Measurements from ENCODE around the gene SPANXD.
"Not testable (repeated sequence)": the region's sequence is repeated elsewhere in the genome, so short reads cannot be mapped to it uniquely, and the experiment has no call there.

SPANXD gene, protein sequence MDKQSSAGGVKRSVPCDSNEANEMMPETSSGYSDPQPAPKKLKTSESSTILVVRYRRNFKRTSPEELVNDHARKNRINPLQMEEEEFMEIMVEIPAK

DNA sequence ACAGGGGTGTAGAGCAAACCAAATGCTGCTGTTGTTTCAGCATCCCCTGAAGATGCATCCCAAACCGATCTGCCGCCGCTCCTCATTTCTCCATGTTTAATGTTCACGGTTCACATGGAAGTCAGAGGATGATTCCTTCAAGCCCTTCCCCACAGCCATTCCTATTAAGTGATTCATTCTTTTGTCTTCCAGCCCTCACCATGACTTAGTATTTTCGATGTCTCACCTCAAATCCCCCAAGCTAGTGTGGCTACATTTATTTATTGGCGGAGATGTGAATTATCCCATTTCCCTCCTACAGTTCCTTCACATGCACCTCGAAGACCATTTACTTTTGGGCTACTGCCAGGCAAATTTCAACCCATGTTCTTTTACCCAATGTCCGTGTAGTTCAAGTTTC lies at the start of gene SPANXD:
SPANXD (minus strand) TSS at position 101 of the 400 bp plus-strand sequence. CDS start 334 bp downstream, outside the sequence.
- not testable (repeated sequence) for DNase-seq

DNA sequence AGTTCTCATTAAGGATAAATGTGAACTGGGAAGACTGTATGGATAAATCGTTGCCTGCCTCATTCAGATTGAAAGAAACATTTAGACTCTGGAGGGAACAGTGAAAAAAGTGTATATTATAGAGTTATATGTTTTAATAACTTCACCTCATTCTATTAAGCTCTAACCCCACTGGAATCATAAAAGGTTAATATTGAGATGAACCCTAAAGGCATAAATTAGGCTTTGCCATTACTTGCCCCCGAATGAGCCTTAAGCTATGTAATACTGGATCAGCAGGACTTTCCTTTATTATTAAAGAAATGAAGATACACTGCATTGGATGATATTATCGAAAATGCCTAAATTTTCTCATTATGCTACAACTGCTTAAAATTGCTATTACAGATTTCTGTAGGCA lies 44.1 kb upstream of the SPANXD start:
- no peak for DNase-seq

DNA sequence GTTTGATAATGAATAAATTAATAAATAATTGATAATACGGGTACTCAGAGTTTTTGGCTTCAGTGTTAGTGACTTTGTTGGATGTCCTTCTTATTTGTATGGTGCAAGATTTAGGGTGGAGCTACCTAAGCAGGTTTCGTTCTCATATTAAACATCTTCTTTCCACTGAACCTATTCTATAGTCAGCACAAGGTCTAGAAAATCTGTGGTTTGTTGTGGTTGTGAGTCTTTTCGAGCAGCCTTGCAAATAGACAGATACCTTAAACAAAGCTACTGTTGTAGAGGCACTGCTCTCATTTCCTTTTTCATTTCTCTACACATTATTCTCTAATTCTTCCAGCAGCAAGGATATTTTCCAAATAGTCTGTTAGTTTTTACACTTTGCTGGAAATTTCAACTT lies 38.1 kb upstream of the SPANXD start:
- DNase-seq = no peak

DNA sequence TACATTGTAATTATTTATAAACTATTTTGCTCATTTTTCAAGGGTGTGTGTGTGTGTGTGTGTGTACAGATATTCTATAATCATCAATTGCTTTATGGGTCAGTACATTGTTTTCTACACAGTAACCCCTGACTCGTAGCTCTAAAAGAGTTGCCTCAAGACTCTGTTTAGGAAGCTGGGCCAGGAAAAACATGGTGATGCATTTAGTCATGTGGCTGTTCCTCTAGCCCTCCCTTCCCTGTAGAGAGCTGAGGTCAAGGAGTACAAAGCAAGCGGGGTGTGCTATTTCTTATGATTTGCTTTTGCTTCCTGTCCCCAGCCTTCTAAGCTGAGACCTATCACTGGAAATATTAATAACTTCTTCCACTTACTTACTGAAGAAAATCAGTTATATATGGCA lies 34.8 kb upstream of the SPANXD start:
- DNase-seq = no peak

DNA sequence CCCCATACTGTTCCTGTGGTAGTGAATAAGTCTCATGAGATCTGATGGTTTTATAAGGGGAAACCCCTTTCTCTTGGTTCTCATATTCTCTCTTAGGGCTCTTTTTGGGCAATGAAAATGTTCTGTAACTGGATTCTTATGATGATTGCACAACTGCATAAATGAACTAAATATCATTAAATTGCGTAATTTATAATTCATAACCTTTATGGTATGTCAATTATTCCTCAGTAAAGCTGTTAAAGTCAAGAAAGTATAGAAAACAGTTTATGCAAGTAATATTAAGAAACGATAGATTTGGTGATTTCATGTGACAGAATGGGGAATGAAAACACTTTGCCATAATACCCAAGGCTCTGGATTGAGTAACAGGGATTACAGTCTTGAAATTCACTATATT lies 33.5 kb upstream of the SPANXD start:
- DNase-seq = no peak

DNA sequence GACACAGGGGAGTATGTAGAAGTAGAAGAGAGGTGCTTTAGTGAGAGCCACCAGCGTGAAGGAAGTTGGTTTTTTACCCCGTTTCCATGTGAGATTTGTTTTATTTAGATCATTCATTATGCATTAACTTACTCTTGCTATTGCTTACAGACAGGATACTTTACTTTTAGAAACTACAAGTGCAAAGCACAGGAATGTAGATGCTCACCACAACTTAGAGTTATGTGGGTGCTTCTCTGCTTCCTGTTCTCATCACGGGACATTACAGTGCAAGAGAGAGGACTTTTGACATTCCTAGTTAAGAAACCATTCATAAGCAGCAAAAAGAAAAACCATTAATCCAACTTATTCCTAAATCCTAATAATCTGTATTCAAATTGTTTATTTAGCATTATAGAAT lies 25.6 kb upstream of the SPANXD start:
- DNase-seq = no peak

DNA sequence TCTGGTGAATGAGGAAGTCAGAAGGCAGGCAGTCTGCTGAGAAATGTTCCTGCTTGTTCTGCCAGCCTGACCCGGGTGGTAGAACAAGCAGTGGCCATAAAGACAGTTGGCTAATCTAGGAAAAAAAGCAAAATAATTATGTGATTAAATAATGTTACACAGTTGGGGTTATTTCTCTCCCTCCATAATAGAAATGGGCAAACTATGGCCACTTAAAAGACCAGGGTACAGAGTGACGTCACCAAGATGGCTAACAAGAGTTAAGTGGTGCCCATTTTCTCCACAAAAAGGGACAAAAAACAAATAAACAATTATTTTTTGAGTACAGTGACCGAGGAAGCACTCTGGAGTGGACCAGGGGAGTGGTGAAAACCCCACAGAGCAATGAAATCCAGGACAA lies 16.1 kb upstream of the SPANXD start:
- DNase-seq = no peak

DNA sequence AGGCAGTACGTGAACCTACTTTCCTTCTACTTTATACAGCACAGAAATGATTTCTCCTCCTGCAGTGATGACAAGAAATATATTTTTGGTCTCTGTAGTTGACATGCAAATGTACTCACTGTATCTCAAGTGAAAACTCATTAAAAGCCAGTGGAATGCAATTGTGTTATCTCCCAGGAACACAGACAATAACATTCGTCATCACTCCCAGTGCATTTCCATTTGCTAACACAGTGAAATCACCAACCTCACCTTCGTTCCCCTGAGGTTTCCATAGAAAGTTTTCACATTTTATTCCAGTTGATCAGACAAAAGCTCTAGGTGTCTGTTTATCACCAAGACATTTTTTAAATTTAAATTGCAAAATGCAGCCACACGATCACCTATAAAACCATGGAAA lies 2.5 kb upstream of the SPANXD start:
- DNase-seq = no peak

DNA sequence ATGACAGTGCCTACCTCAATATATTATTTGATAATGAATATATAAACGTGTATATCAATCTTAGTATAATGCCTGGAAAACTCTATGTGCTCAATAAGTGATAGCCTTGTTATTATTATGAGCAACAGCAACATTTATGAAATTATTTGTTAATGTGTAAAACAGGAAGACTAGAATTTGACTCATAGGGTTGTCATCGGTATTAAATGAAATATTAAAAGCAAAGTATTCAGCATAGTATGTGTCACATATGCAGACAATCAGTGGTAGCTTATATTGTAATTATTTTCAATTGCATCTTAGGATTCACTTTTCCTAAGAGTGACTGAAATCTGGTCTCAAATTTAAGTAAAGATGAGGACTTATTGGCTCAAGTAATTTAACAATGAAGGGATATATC lies 24.6 kb downstream of the SPANXD start:
- DNase-seq = no peak

DNA sequence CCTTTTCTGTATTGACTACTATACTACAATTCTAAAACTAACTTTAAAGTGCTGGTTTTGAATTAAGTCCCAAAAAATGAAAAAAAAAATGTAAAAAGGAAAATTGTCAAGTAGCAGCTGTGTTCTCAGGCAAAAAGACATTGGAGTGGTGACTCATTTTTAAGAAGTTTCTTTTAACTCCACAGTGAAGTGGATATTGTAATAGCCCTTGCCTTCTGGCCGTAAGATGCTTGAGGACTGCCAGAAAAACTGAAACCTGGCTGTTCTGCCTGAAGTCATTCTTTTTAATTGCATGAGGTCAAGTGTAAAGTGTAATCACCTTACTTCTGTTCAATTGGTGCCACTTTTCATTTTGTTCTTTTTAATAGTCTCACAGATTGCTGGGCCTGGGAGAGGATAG lies 28.9 kb downstream of the SPANXD start:
- DNase-seq = no peak

DNA sequence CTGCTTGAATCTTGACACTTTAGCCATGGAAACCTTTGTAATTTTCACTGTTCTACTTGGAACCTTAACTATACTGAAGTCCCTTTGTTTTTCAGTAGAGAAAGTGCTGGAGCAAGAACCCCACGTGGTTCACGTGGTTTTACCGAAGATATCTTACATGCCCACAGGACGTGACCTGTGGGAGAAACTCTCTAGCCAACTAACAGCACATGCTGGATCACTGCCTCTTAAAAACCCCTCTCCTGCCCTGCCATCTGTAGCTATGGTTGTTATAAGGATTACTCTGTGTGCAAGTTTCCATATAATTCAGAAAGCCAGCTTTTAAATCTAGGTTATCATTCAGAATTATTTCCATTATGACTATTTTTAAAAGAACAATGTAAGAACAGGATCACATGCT lies 30.2 kb downstream of the SPANXD start:
- DNase-seq = no peak

DNA sequence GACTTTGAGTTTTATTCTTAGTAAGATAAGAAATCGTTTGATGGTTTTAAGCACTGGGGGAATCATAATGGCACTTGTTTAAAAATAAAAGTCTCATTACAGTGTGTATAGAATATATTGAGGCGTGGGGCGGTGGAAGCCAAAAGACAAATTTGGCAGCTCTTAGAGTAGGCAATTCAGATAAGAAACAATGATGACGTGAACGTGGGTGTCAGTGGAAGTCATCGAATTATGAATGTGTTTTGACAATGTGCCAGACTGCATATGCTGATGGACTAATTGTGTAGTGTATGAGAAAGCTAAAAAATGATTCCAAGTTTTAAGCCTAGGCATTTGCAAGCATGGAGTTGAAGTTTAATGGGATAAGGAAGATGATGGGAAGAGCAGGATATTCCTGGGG lies 35.8 kb downstream of the SPANXD start:
- DNase-seq = no peak

DNA sequence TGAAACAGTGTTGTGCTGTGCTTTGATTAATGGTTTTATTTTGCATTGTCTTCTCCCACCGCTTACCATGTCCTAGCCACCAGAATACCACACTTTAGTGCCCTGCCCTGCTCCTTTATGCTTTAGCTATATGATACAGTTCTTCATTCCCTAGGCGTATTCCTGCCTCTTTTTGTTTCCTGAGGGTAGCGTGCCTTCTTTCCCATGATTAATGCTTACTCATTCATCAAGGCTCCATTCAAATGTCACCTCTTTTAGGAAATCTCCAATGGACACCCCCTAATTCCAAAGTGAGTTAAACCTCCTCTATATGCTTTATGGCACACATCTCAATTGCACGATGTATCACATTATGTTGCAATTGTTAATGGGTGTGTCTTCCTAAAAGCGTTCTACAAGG lies 46.3 kb downstream of the SPANXD start:
- DNase-seq = no peak

Data from NCI-H1694 (cell line).